HUES48 (cell line): ENCODE measurements around the gene PHYKPL.

Experiments
- H3K27ac ChIP-seq: one replicate; pipeline ENCODE4 v1.7.0; 2013; ENCODE audit warnings: low read depth, low read length, inconsistent platforms
- H3K27me3 ChIP-seq: 2 replicates; pipeline ENCODE4 v1.6.1; 2013; ENCODE audit warnings: mild to moderate bottlenecking, low read length; ENCODE audit not compliant: control insufficient read depth, insufficient read depth
- H3K36me3 ChIP-seq: 2 replicates; pipeline ENCODE4 v1.6.1; 2013; ENCODE audit warnings: low read length; ENCODE audit not compliant: control insufficient read depth, insufficient read depth
- H3K4me1 ChIP-seq: 2 replicates; pipeline ENCODE4 v1.6.1; 2013; ENCODE audit warnings: mild to moderate bottlenecking, low read length; ENCODE audit not compliant: control insufficient read depth, insufficient read depth
- H3K4me3 ChIP-seq: 2 replicates; pipeline ENCODE4 v1.5.1; 2013; ENCODE audit warnings: mild to moderate bottlenecking, low read depth, low read length
- H3K9ac ChIP-seq: 2 replicates; pipeline ENCODE4 v1.6.1; 2013; ENCODE audit warnings: mild to moderate bottlenecking, low read depth, low read length, moderate library complexity
- H3K9me3 ChIP-seq: 2 replicates; pipeline ENCODE4 v1.6.1; 2013; ENCODE audit warnings: low read length; ENCODE audit not compliant: control insufficient read depth, insufficient read depth

The PHYKPL gene

GRCh38 chr5:178238711-178239592 is 6.3 kb upstream of the PHYKPL start:
- Histone ChIP-seq H3K36me3 (no peaks in the 10 kb centered on the region), H3K27ac (no peak overlapping the region), H3K9ac (no peak overlapping the region), H3K4me3 (no peak overlapping the region), H3K9me3 (no peaks in the 10 kb centered on the region), H3K27me3 (no peaks in the 10 kb centered on the region), H3K4me1 (no peaks in the 10 kb centered on the region; the same call in 1 of the 2 replicates)

GRCh38 chr5:178238313-178238635 is 5.7 kb upstream of the PHYKPL start:
- no peak overlapping the region for H3K27ac ChIP-seq
- H3K36me3 ChIP-seq: no peaks in the 10 kb centered on the region
- H3K4me3 ChIP-seq: no peak overlapping the region
- no peak overlapping the region for H3K9ac ChIP-seq
- no peaks in the 10 kb centered on the region for H3K9me3 ChIP-seq
- no peaks in the 10 kb centered on the region for H3K27me3 ChIP-seq
- H3K4me1 ChIP-seq: no peaks in the 10 kb centered on the region; the same call in 1 of the 2 replicates

GRCh38 chr5:178237431-178238312 is 5.1 kb upstream of the PHYKPL start:
- Histone ChIP-seq H3K27ac (no peak overlapping the region), H3K4me1 (no peaks in the 10 kb centered on the region; the same call in 1 of the 2 replicates), H3K4me3 (no peak overlapping the region), H3K36me3 (no peaks in the 10 kb centered on the region), H3K27me3 (no peaks in the 10 kb centered on the region), H3K9ac (no peak overlapping the region), H3K9me3 (no peaks in the 10 kb centered on the region)

- H3K4me1 ChIP-seq: peaks cover under 1% of the 10 kb centered on the region; the same call in 1 of the 2 replicates
- H3K36me3 ChIP-seq: no peaks in the 10 kb centered on the region
- H3K4me3 ChIP-seq: no peak overlapping the region
- no peak overlapping the region for H3K27ac ChIP-seq
- H3K9me3 ChIP-seq: no peaks in the 10 kb centered on the region
- no peak overlapping the region for H3K9ac ChIP-seq
- H3K27me3 ChIP-seq: no peaks in the 10 kb centered on the region
Measured at GRCh38 chr5:178236679-178237078, 4.1 kb upstream of the PHYKPL start.

GRCh38 chr5:178236126-178236525 is 3.5 kb upstream of the PHYKPL start:
- Histone ChIP-seq H3K4me3 (no peak overlapping the region), H3K9ac (no peak overlapping the region), H3K27me3 (no peaks in the 10 kb centered on the region), H3K4me1 (peaks cover 7% of the 10 kb centered on the region), H3K36me3 (peaks cover 5% of the 10 kb centered on the region), H3K9me3 (no peaks in the 10 kb centered on the region), H3K27ac (no peak overlapping the region)

GRCh38 chr5:178235588-178235974 is 3.0 kb upstream of the PHYKPL start:
- H3K4me3 ChIP-seq: no peak overlapping the region
- H3K4me1 ChIP-seq: peaks cover 8% of the 10 kb centered on the region
- peaks cover 11% of the 10 kb centered on the region for H3K36me3 ChIP-seq
- no peaks in the 10 kb centered on the region for H3K27me3 ChIP-seq
- no peak overlapping the region for H3K27ac ChIP-seq
- no peak overlapping the region for H3K9ac ChIP-seq
- no peaks in the 10 kb centered on the region for H3K9me3 ChIP-seq

GRCh38 chr5:178234750-178235587 is 2.4 kb upstream of the PHYKPL start:
- Histone ChIP-seq H3K9ac (no peak overlapping the region), H3K9me3 (no peaks in the 10 kb centered on the region)

GRCh38 chr5:178234121-178234749 is 1.6 kb upstream of the PHYKPL start:
- Histone ChIP-seq H3K9ac (no peak overlapping the region), H3K27me3 (no peaks in the 10 kb centered on the region)

More at GRCh38 chr5:178234750-178235587, 2.4 kb upstream of the PHYKPL start:
- no peak overlapping the region for H3K4me3 ChIP-seq
- H3K27ac ChIP-seq: no peak overlapping the region
- peaks cover 17% of the 10 kb centered on the region for H3K36me3 ChIP-seq
- peaks cover 8% of the 10 kb centered on the region for H3K4me1 ChIP-seq
- H3K27me3 ChIP-seq: no peaks in the 10 kb centered on the region

GRCh38 chr5:178232920-178233429 is 373 bp upstream of the PHYKPL start:
- H3K36me3 ChIP-seq: peaks cover 37% of the 10 kb centered on the region
- H3K27me3 ChIP-seq: no peaks in the 10 kb centered on the region
- H3K4me1 ChIP-seq: peaks cover 8% of the 10 kb centered on the region
- H3K27ac ChIP-seq: no peak overlapping the region
- H3K4me3 ChIP-seq: peak overlapping the region; percentile 82
- no peaks in the 10 kb centered on the region for H3K9me3 ChIP-seq
- no peak overlapping the region for H3K9ac ChIP-seq

More at GRCh38 chr5:178234121-178234749, 1.6 kb upstream of the PHYKPL start:
- Histone ChIP-seq H3K27ac (no peak overlapping the region), H3K4me1 (peaks cover 8% of the 10 kb centered on the region), H3K36me3 (peaks cover 24% of the 10 kb centered on the region), H3K9me3 (no peaks in the 10 kb centered on the region), H3K4me3 (no peak overlapping the region)

GRCh38 chr5:178231539-178232123 is 971 bp downstream of the PHYKPL start:
- Histone ChIP-seq H3K36me3 (peaks cover 42% of the 10 kb centered on the region), H3K27me3 (no peaks in the 10 kb centered on the region), H3K4me1 (peaks cover 8% of the 10 kb centered on the region), H3K9ac (peak overlapping the region; percentile 67), H3K9me3 (no peaks in the 10 kb centered on the region), H3K4me3 (peak overlapping the region; percentile 82), H3K27ac (peak overlapping the region; percentile 84)
